ENCODE results near the gene DNM2. TPM values are rescaled to one million over a fixed set of nuclear protein-coding genes. Genes with fewer than 3 reads are reported as not detected.
"Not testable (repeated sequence)": the region's sequence is repeated elsewhere in the genome, so short reads cannot be mapped to it uniquely, and the experiment has no call there.

Gene DNM2
- total RNA-seq, 1 donor from 2014 or later = 185 TPM

DNA sequence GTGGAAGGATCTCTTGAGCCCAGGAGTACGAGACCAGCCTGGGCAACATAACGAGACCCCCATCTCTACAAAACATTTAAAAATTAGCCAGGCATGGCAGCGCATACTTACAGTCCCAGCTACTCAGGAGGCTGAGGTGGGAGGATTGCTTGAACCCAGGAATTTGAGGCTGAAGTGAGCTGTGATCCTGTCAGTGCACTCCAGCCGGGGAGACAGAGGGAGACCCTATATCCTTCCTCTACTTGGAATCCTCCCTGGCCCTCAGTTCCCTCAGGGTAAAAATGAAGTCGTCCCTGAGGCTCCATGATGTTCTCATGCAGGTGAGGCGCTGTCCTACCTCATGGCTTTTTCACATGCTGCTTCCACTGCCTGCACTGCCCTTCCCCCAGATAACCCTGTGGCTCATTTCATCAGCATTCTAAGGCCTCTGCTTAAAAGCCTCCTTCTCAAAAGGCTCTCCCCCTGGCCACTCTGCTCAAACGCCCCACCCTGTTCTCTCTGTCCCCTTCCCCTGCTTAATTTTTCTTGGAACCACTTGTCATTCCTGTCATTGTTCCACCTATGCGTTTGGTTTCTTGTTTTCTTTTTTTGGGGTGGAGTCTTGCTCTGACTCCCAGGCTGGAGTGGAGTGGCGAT lies 19.2 kb downstream of the DNM2 start:
- DNase-seq (ENCODE audit: low spot score) = no peak
- Mint-ChIP-seq H3K27me3 (ENCODE audit: low read depth) (no peaks in the 10 kb centered on the region), H3K9me3 (peaks cover 12% of the 10 kb centered on the region), H3K4me1 (ENCODE audit: low read depth) (peaks cover 25% of the 10 kb centered on the region), H3K36me3 (ENCODE audit: low read depth) (peaks cover 42% of the 10 kb centered on the region), H3K4me3 (ENCODE audit: low read depth) (no peak overlapping the region), H3K27ac (no peak overlapping the region)
- intact Hi-C loops (cut with micrococcal nuclease) = no loop called here

DNA sequence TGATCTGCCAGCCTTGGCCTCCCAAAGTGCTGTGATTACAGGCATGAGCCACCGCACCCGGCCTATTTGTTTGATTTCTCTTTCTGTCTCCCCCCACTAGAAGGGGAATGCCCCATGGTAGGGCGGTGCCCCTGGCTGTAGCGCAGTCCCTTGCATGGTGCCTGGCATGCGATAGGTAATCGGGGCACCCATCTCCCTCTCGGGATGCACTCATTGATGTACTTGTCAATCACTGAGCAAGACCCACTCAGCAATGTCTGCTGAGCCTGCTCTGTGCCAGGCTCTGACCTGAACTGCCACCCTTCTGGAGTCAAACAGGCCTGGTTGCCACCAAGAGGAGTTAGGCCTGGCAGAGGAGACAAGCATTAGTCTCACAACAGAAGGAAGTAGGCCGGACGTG lies 19.8 kb downstream of the DNM2 start:
- intact Hi-C loops (cut with micrococcal nuclease) = no loop called here
- Mint-ChIP-seq H3K27ac (no peak overlapping the region), H3K4me1 (ENCODE audit: low read depth) (peaks cover 27% of the 10 kb centered on the region), H3K9me3 (peaks cover 12% of the 10 kb centered on the region), H3K4me3 (ENCODE audit: low read depth) (no peak overlapping the region), H3K36me3 (ENCODE audit: low read depth) (peaks cover 46% of the 10 kb centered on the region), H3K27me3 (ENCODE audit: low read depth) (no peaks in the 10 kb centered on the region)
- no peak for DNase-seq (ENCODE audit: low spot score)

DNA sequence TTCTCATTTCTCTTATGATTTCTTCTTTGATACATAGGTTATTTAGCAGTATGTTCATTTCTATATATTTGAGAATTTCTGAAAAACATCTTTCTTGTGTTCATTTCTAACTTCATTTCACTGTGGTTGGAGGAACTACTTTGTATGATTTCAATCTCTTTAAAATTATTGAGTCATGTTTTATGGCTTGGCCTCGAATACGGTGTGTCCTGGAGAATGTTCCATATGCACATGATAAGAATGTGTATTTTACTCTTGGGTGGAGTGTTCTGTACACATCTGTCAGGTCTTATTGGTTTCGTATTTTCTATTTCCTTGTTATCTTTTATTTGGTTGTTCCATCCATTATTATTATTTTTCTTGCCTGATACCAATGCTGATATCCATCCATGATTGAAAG lies 22.9 kb downstream of the DNM2 start:
- no peak overlapping the region for H3K27ac Mint-ChIP-seq

DNA sequence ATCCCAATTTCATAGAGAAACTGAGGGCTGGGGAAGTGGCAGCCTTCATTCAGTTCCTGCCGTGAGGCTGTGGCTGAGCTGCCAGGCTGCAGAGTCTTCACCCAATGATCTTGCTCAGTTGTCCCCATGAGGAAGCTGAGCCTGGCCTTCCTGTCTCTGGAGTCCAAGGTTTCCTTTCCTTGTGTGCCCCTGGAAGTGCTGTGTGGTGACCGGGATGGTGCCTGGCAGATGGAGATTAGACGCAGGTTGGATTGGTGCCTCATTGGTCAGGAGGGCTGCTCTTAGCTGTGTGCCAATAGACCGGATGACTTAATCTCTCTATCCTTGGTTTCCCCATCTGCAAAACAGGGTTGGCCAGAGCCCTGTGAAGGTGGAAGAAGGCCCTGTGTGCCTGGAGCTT lies 24.6 kb downstream of the DNM2 start:
- intact Hi-C loops (cut with micrococcal nuclease) = no loop called here
- Mint-ChIP-seq H3K4me1 (ENCODE audit: low read depth) (peaks cover 25% of the 10 kb centered on the region), H3K9me3 (peaks cover 12% of the 10 kb centered on the region), H3K27ac (no peak overlapping the region), H3K4me3 (ENCODE audit: low read depth) (no peak overlapping the region), H3K36me3 (ENCODE audit: low read depth) (peaks cover 33% of the 10 kb centered on the region), H3K27me3 (ENCODE audit: low read depth) (no peaks in the 10 kb centered on the region)
- DNase-seq (ENCODE audit: low spot score) = no peak

More for the DNA sequence above, 22.9 kb downstream of the DNM2 start:
- Mint-ChIP-seq H3K4me1 (ENCODE audit: low read depth) (peaks cover 30% of the 10 kb centered on the region), H3K36me3 (ENCODE audit: low read depth) (peaks cover 46% of the 10 kb centered on the region), H3K9me3 (peaks cover 12% of the 10 kb centered on the region), H3K4me3 (ENCODE audit: low read depth) (no peak overlapping the region), H3K27me3 (ENCODE audit: low read depth) (no peaks in the 10 kb centered on the region)
- no peak for DNase-seq (ENCODE audit: low spot score)
- intact Hi-C loops (cut with micrococcal nuclease) = no loop called here

DNA sequence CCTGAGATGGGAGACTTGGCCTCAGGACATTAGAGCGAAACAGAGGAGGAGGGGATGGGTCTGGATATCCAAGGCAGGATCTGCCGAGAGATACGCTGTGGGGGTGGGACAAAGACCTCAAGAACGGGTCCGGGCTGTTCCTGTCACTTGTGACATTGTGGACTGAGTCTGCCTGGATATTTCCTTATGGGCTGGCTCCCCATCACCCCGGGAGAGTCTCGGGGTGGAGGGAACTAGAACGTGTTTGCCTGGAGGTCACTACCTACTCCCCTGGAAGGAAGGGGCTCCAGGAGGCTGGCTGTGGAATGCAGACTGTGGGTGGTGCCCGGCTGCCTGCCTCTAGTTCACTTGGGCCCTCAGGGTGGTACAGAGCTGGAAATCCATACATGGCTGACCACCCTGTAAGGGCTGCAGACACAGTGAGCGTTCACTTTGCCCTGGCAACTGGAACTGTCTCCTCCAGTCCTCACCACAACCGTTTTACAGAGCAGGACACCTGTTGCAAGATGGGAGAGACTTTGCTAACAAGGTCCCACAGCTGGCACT lies 26.4 kb downstream of the DNM2 start:
- intact Hi-C loops (cut with micrococcal nuclease) = no loop called here
- Mint-ChIP-seq H3K27ac (no peak overlapping the region), H3K4me3 (ENCODE audit: low read depth) (no peak overlapping the region), H3K27me3 (ENCODE audit: low read depth) (no peaks in the 10 kb centered on the region), H3K36me3 (ENCODE audit: low read depth) (peaks cover 22% of the 10 kb centered on the region), H3K9me3 (peaks cover 12% of the 10 kb centered on the region), H3K4me1 (ENCODE audit: low read depth) (peaks cover 28% of the 10 kb centered on the region)
- no peak for DNase-seq (ENCODE audit: low spot score)

DNA sequence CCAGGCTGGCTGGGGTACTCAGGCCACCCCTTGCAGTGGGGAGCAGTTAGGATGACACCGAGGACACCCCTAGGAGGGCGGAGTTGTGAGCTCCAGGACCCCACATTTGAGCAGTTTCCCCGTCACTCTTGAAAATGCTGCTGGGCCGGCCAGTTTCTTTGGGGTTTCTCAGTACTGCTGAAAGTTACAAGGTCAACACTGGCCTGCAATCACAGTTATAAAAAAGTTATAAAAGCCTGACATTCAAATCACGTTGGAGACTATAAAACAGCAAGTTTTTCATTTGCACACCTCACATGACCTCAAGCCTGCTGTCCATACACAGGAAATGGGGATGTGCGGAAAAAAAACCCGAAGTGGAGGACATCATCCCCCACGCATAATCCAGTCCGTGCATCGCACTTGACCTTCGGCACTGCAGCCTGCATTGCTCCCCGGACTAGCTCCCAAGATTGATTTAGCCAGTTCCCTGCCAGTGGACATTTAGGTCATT lies 27.0 kb downstream of the DNM2 start:
- peaks cover 10% of the 10 kb centered on the region for H3K9me3 Mint-ChIP-seq
- intact Hi-C loops (cut with micrococcal nuclease) = no loop called here
- DNase-seq (ENCODE audit: low spot score) = no peak
- H3K27me3 Mint-ChIP-seq (ENCODE audit: low read depth) = no peaks in the 10 kb centered on the region
- peaks cover 31% of the 10 kb centered on the region for H3K4me1 Mint-ChIP-seq (ENCODE audit: low read depth)
- peaks cover 19% of the 10 kb centered on the region for H3K36me3 Mint-ChIP-seq (ENCODE audit: low read depth)
- H3K27ac Mint-ChIP-seq = no peak overlapping the region
- no peak overlapping the region for H3K4me3 Mint-ChIP-seq (ENCODE audit: low read depth)

DNA sequence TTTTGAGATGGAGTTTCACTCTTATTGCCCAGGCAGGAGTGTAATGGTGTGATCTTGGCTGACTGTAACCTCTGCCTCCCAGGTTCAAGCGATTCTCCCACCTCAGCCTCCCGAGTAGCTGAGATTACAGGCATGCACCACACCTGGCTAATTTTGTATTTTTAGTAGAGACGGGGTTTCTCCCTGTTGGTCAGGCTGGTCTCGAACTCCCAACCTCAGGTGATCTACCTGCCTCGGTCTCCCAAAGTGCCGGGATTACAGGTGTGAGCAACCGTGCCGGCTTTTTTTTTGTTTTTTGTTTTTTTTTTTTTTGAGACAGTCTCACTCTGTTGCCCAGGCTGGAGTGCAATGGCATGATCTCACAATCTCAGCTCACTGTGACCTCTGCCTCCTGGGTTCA lies 28.6 kb downstream of the DNM2 start:
- H3K27me3 Mint-ChIP-seq (ENCODE audit: low read depth) = not testable (repeated sequence)

DNA sequence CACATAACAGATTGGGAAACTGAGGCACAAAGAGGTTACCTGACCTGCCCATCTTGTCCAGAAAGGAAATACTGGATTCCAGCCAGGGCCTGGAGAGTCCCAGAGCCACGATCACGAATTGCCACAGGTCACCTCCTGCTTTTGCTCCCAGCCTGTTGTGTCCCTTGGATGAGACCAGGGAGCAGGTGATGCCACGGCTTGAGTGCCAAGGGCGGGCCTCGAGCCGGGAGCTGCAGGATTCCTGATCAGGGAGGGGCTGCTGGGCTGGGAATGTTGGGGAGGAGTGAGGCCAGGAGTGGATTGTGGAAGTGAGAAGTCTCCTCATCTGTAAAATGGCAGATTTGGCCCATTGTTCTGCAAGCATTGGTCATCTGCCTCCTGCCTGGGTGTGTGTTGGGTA lies 29.4 kb downstream of the DNM2 start:
- Mint-ChIP-seq H3K4me3 (ENCODE audit: low read depth) (no peak overlapping the region), H3K27me3 (ENCODE audit: low read depth) (no peaks in the 10 kb centered on the region), H3K27ac (peak overlapping the region; percentile 22), H3K4me1 (ENCODE audit: low read depth) (peaks cover 32% of the 10 kb centered on the region), H3K9me3 (no peaks in the 10 kb centered on the region), H3K36me3 (ENCODE audit: low read depth) (peaks cover 4% of the 10 kb centered on the region)
- intact Hi-C loops (cut with micrococcal nuclease) = no loop called here
- no peak for DNase-seq (ENCODE audit: low spot score)

More for the DNA sequence above, 28.6 kb downstream of the DNM2 start:
- H3K4me3 Mint-ChIP-seq (ENCODE audit: low read depth); H3K27ac Mint-ChIP-seq; intact Hi-C loops (cut with micrococcal nuclease); H3K9me3 Mint-ChIP-seq; H3K36me3 Mint-ChIP-seq (ENCODE audit: low read depth); DNase-seq (ENCODE audit: low spot score): not testable (repeated sequence)
- peaks cover 31% of the 10 kb centered on the region for H3K4me1 Mint-ChIP-seq (ENCODE audit: low read depth)

DNA sequence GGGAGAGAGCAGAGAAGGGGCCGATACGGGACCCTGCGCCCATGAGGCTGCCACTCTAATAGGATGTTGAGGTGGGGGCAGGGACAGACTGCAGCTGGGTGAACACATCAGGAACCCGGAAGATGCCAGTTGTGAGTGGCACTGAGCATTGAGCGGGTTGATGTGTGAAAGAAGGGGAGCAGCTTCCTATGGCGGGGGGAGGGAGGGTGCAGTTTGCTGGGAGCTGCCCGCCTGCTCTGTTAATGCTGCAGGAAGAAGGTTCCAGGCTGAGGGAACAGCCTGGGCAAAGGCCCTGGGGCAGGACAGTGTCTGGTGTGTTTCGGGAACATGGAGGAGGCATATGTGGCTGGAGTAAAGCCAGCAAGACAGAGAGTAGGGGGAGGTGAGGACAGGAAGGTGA lies 29.8 kb downstream of the DNM2 start:
- no peaks in the 10 kb centered on the region for H3K27me3 Mint-ChIP-seq (ENCODE audit: low read depth)
- intact Hi-C loops (cut with micrococcal nuclease) = no loop called here
- DNase-seq (ENCODE audit: low spot score) = no peak
- peak overlapping the region; percentile 22 for H3K27ac Mint-ChIP-seq
- peaks cover under 1% of the 10 kb centered on the region for H3K36me3 Mint-ChIP-seq (ENCODE audit: low read depth)
- no peak overlapping the region for H3K4me3 Mint-ChIP-seq (ENCODE audit: low read depth)
- no peaks in the 10 kb centered on the region for H3K9me3 Mint-ChIP-seq
- H3K4me1 Mint-ChIP-seq (ENCODE audit: low read depth) = peaks cover 32% of the 10 kb centered on the region

DNA sequence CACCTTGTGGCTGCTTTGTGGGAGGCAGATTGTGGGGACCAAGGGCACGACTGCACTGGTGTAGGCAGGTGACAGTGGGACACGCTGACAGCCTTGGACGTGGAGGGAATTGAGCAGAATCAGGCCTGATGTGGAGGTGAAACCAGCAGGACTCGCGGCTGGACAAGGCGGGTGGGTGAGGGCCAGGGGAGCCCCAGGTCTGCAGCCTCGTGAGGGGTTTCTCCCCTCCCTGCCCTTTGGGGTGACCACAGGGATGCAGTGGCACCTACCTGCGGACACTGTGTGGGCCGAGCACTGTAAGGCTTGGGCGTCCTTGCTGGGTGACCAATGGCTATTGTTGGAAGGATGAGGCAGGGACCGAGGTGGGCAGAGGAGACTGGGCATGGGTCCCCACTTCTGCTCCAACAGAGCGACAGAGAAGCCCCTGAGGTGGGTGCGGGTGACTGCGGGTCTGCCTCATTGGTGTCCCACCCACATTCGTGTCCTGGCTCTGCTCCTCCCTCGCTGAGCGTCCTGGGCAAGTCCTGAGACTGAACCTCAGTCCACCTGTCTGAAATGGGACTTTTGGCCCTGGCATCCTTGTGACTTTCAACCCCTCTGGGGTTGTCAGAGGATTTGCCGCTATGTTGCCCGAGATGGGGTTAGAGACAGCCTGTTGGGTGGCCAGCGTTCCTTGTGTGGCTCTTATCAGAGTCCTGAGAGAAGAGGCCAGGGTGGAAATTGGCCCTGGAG lies 30.5 kb downstream of the DNM2 start:
- intact Hi-C loops (cut with micrococcal nuclease) = no loop called here
- peaks cover 37% of the 10 kb centered on the region for H3K4me1 Mint-ChIP-seq (ENCODE audit: low read depth)
- no peak overlapping the region for H3K27ac Mint-ChIP-seq
- H3K9me3 Mint-ChIP-seq = no peaks in the 10 kb centered on the region
- H3K27me3 Mint-ChIP-seq (ENCODE audit: low read depth) = no peaks in the 10 kb centered on the region
- no peaks in the 10 kb centered on the region for H3K36me3 Mint-ChIP-seq (ENCODE audit: low read depth)
- H3K4me3 Mint-ChIP-seq (ENCODE audit: low read depth) = no peak overlapping the region
- DNase-seq (ENCODE audit: low spot score) = no peak

DNA sequence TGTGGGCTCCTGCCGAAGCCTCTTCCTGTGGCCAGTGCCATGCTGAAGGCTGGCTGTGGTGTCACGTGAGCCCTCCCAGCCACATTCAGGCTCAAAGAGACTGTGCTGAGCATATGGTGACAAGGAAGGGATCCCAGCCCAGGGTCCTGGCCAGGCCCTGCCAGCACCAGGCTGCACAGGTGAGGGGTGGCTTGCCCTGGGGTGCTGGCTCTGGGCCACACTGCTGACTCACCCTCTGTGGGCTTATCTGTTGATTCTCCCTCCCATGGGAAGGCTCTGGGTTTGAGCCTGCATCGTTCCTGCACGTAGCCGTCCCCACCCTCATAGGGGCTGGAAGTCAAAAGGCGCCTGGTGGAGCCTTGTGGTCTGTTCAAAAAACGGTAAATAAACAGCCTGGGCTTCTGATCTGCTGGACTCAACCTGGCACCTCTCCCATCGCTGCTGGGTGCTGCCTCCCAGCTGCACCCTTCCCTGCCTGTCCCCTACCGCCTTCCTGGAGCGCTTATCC lies 31.1 kb downstream of the DNM2 start:
- intact Hi-C loops (cut with micrococcal nuclease) = no loop called here
- H3K4me1 Mint-ChIP-seq (ENCODE audit: low read depth) = peaks cover 40% of the 10 kb centered on the region
- no peak overlapping the region for H3K4me3 Mint-ChIP-seq (ENCODE audit: low read depth)
- H3K27me3 Mint-ChIP-seq (ENCODE audit: low read depth) = no peaks in the 10 kb centered on the region
- H3K27ac Mint-ChIP-seq = peak overlapping the region; percentile 65
- H3K36me3 Mint-ChIP-seq (ENCODE audit: low read depth) = no peaks in the 10 kb centered on the region
- DNase-seq (ENCODE audit: low spot score) = no peak
- no peaks in the 10 kb centered on the region for H3K9me3 Mint-ChIP-seq

DNA sequence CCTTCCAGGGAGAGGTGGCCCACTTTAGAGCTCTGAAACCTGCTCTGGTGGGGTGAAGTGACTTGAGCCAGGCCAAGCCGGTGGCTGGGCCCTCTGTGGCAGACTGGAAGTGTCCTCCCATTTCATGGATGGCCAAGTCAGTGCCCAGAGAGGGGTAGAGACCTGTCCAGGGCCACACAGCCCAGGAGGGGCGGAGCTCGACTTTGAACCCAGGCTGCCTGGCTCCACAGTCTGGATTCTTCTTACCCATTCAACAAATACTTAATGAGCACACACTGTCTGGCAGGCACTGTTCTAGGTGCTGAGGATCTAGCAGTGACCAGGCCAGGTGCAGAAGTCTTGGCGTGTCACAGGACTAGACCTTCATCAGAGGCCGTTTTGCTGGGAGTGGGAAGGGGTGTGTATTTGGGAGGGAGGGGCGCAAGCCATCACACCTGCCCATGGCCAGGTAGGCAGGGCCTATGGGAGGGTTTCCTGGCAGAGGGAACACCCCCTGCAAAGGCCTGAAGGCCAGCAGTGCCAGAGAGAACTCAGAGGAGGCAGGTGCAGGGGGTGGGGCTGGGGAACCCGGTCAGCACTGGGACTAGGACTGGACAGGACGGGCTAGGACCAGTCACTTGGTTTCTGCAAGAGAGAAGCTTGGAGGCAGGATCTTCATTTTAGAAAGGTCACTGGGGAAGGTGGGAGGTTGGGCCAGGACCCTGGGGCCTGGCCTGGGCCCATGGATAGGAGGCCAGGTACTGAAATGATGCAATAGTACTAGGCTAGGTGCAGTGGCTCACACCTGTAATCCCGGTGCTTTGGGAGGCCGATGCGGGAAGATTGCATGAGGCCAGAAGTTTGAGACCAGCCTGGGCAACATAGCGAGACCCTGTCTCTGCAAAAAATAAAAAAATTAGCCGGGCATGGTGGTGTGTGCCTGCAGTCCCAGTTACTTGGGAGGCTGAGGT lies 31.8 kb downstream of the DNM2 start:
- peak overlapping the region; percentile 65 for H3K27ac Mint-ChIP-seq
- no peak overlapping the region for H3K4me3 Mint-ChIP-seq (ENCODE audit: low read depth)
- intact Hi-C loops (cut with micrococcal nuclease) = no loop called here
- no peaks in the 10 kb centered on the region for H3K9me3 Mint-ChIP-seq
- peaks cover 43% of the 10 kb centered on the region for H3K4me1 Mint-ChIP-seq (ENCODE audit: low read depth)
- DNase-seq (ENCODE audit: low spot score) = no peak
- H3K36me3 Mint-ChIP-seq (ENCODE audit: low read depth) = no peaks in the 10 kb centered on the region
- H3K27me3 Mint-ChIP-seq (ENCODE audit: low read depth) = no peaks in the 10 kb centered on the region

Measured in activated T-helper 2 cell treated with anti-CD3 and anti-CD28 coated beads, Interferon-gamma antibody, Interleukin-2, Interleukin-4, amounts not matched to agents 10 μg/mL and 5 μg/mL and 100 μg/mL, durations not matched to agents 14 hours and 24 hours and 36 hours (primary cell).